Activated CD8-positive, alpha-beta memory T cell treated with anti-CD3 and anti-CD28 coated beads, Interleukin-2, amount 50 U/mL, for 24 hours (primary cell): ENCODE data around the gene POLR1E.
"Not testable (repeated sequence)": the region's sequence is repeated elsewhere in the genome, so short reads cannot be mapped to it uniquely, and the experiment has no call there.

Experiments
- DNase-seq: peaks from one replicate; pipeline ENCODE4 v3.0.0-alpha.2; 2020; ENCODE audit errors: extremely low read depth

POLR1E gene

DNA sequence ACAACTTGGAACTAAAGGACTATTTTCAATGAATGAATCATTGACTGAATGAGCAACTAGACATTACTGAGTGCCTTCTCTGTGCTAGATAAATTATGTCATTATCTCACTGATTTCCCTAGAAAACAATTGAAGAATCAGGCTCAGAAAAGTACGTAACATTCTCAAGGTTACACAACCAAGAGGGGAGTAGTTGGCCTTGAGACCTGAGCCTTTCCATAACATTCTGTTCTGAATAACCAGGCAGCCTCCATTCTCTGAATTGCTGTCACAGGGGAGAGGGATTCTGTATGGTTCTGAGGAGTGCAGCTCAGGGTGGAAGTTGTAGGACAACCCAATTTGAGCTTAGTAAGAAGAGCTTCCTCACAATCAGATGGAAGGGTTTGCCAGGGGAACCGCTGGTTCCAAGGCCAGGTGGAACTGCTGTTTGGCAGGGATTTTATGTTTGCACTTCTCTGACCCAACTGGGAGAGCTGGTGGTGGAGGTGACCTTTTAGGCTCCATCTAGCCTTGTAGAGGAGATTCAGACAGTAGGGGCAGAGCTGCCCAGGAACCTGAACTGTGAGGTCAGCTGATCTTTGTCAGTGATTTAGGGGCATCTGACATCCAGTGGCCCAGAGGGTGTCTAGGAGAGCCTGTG lies 16.3 kb downstream of the POLR1E start:
- no peak for DNase-seq

DNA sequence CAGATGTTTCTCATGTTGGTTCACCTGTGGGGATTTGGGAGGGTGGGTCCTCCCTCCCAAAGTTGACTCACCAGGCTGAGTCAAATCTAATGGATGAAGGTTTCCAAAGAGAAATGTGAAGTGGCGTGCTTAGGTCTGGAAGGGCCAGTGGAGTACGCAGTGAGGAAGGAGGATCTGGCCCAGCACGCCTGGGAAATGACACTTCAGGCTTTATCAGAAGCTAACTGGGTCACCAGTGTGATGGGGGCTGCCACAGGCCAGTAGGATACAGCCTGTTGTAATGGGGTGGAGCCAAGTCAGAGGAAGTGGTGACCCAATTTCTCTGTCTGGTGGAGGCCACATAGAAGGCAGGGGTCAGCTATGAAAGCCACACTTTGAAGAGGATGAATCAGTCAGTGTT lies 18.0 kb downstream of the POLR1E start:
- no peak for DNase-seq

DNA sequence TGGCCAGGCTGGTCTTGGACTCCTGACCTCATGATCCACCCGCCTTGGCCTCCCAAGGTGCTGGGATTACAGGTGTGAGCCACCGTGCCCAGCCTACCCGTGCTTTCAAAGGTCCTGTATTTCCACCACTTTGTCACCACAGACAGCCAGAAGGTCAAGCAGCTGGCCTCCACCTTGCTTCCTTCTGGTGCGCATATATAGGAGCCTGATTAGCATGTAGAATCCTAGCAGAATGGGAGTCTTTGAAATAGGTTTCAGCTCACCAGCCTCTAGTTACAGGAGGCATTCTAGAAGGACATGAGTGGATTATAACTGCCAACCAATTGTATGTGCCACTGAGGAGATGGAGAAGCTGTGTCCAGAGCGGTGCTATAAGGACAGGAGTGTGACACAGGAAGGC lies 18.9 kb downstream of the POLR1E start:
- no peak for DNase-seq

GRCh38 chr9:37507566-37508134 lies 21.9 kb downstream of the POLR1E start:
- no peak for DNase-seq

DNA sequence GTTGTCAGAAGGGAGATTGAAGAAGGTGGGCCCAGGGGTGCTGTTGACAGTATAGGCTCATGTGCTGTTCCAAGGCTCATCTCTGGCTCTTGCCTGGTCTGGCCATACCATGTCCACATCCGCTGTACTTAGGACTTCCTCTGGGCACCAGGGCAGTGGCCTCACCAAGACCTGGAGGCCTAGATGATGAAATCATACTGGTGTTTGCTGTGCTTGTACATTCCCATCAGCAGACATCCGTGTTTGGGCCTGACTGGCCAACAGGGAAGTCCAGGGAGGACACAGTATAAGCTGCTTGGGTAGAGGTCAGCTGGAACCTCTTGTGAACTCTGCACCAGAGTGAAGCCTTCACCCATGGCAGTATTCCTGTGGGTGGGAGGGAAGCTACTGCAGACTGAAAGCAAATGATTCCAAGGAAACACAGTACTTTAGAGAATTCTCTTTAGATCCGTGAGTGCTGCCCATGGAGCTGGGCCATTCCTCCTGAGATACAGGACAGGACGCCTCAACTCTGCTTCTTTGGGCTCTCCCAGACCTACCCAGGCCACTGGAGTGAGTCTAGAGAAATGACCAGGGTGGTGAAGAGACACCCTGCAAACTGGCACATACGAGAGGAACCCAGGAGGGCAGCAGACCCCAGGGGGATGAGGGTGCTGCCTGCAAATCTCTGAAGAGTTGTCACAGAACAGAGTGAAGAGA lies 22.5 kb downstream of the POLR1E start:
- DNase-seq, result no peak

- no peak for DNase-seq
These were observed 23.1 kb downstream of the POLR1E start for GRCh38 chr9:37508834-37509206.

DNA sequence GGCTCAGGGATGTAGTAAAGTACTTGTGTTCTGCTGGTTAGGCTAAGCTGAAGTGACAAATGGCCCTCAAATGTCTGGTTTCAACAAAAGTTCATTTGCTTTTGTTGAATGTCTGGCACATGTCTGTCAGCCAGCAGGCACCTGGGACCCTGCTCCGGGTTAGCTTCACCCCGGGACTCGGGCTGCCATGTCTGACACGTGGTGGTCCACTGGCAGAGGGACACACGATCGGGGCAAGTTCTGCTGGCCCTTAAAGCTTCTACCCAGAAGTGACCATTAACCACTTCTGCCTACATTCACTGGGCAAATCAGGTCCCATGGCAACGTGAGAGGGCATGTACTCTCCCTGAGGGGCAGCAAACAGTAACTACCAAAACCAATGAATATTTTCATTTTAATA lies 23.8 kb downstream of the POLR1E start:
- DNase-seq, result no peak

DNA sequence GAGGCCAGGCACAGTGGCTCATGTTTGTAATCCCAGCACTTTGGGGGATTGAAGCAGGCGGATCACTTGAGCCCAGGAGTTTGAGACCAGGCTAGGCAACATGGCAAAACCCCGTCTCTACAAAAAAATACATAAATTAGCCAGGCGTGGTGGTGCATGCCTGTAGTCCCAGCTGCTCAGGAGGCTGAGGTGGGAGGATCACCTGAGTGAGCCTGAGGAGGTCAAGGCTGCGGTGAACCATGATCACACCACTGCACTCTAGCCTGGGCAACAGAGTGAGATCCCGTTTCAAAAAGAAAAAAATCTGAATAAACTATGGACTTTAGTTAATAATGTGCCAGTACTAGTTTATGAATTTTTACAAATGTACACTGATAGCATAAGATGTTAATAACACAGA lies 24.3 kb downstream of the POLR1E start:
- not testable (repeated sequence) for DNase-seq

GRCh38 chr9:37511016-37512010 lies 25.6 kb downstream of the POLR1E start:
- DNase-seq, result no peak

DNA sequence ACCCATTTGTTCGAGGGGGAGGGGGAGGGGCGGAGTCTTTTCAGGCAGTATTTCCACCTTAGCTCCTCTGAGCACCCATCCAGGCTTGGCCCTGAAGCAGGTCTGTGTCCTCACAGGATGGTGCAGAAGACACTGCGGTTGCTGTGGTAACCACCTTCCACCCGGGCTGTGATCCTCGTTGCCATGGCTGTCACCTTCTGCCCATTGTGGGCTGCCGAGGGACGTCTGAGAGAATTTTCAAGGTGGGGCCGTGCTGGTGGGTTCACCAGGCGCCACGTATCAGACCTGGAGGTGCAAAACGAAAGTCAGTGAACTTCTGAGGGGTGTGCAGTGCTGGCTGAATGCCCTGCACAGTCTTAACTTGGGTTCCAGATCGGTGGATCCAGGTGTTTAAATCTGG lies 26.7 kb downstream of the POLR1E start:
- DNase-seq, result no peak

- not testable (repeated sequence) for DNase-seq
These were observed 28.7 kb downstream of the POLR1E start for GRCh38 chr9:37514415-37514814.

- no peak for DNase-seq
These were observed 29.3 kb downstream of the POLR1E start for GRCh38 chr9:37514999-37515398.

DNA sequence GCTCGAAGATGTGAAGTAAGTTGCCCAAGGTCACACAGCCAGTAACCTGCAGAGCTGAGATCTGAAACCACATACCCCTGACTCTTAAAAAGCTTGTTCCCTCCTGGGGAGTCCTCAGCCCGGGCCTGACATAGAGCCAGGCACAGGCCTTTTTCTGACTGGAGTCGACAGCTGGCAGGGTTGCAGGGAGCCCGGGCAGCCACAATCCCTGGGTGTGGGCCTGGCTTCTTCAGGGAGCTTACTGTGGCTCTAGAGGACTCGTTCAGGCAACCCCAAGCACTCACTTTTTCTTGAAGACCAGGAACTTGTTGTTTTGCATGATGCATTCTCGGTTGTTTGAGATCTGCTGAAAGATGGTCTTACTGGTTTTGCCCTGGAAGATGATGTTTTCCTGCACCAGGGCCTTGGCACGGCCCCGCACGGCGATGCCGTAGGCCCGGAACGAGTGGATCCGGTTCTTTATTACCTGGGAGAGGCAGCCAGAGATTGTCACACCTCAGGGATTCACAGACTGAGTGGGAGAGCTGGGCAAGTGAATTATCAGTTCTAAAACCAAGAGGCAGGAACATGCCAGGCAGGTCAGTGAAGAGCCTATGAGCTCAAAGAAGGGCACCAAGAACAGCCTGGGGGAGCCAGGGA lies 30.0 kb downstream of the POLR1E start:
- DNase-seq, result no peak

DNA sequence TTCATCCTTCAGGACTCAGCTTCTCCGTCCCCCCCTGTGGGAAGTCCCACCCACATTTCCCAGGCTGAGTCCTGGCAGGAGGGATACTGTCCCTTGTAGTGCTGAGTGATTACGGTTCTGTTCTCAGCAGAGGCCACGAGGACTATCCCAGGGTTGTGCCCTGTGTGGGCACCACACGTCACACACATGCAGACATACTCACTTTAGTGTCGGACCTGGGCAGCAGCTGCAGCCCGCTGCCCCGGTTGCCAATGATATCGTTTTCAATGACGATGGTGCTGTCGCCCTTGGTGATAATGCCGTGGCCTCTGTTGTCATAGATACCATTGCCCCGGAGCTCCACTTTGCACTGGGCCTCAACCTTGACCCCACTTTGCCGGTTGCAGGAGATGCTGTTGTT lies 32.2 kb downstream of the POLR1E start:
- DNase-seq, result no peak

DNA sequence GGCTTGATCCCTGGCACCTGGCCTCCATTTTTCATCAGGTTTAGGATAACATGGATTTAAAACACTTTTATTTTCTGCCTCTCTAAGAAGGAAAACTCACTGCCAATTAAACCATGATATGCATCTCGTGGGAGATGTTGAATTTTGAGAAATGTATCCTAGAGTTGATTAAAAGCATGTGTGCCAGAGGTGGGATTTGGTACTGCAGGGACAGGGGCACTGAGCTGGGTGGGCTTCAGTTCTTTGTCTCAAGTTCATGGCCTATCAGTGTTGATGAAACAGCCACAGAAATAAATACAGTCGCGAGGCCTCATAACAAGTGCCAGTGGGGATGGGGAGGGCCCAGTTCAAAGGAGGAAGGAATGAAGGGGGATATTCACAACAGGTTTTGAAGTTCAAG lies 34.9 kb downstream of the POLR1E start:
- no peak for DNase-seq

- DNase-seq, result no peak
These were observed 35.4 kb downstream of the POLR1E start for GRCh38 chr9:37521111-37521510.

GRCh38 chr9:37522971-37523370 lies 37.2 kb downstream of the POLR1E start:
- DNase-seq, result no peak

DNA sequence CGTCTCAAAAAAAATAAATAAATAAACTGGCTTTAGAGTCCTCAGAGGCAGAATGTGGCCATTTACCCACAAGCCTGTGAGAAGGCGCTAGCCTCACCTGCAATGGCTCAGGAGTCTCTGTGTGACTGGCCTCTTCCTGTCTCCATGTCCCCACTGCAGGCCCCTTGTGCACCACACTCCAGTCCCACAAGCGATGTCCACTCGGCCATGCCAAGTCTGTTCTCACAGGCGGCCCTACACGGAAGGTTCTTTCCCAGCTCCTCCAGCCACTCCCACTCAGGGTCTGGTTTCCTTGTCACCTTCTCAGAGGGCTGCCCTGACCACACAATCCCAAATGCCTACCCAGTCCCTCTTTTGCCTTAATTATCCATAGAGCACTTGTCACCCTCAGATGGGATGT lies 38.2 kb downstream of the POLR1E start:
- DNase-seq, result no peak

GRCh38 chr9:37528652-37529471 lies 43.1 kb downstream of the POLR1E start:
- peak; percentile 44 for DNase-seq

DNA sequence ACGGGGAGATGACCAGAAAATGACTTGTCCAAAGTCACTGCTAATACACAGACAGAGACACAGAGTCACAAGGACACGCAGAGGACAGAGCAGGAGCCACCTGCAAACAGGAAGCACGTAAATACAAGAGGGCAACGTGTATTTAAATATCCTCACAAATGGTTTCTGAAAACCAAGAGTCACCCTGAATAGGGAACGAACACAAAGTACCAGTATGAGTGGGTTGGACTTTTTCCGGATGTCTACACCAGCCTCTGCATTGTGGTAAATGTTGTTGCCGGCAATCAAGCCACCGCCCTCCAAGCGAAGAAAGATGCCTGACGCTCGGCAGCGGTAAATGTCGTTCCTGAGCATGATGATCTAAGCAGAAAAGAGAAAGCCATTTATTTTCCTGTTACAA lies 46.0 kb downstream of the POLR1E start:
- no peak for DNase-seq

DNA sequence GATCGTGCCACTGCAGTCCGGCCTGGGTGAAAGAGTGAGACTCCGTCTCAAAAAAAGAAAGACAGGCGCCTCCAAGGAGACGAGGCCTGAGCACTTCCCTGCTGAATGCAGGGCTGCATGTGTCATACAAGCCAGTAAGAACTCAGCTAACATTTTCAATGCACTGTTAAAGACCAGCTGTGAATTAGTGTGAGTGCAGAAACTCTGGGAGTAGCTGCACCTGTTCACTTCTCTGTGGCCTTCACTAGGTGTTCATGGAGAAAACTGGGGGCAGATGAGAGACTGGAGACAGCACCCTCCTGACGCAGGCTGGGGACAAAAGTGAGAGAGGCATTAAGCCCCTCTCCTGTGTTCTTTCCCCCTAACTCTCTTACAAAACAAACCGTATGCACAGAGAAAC lies 48.7 kb downstream of the POLR1E start:
- no peak for DNase-seq
